GM19239 (cell line): ENCODE measurements around the gene YEATS2.

ENCODE experiments used
- DNase-seq: peaks from one replicate; pipeline ENCODE4 v3.0.0; 2011; ENCODE audit warnings: low spot score; ENCODE audit not compliant: insufficient read length
- FAIRE-seq: peaks from 2 replicates; lab custom pipeline; 2011; peaks lifted over from hg19 to GRCh38; lab: Jason Lieb, UNC

YEATS2 gene

GRCh38 chr3:183826448-183827250, 129.1 kb downstream of the YEATS2 start:
- FAIRE-seq (no peak), DNase-seq (no peak)

DNA sequence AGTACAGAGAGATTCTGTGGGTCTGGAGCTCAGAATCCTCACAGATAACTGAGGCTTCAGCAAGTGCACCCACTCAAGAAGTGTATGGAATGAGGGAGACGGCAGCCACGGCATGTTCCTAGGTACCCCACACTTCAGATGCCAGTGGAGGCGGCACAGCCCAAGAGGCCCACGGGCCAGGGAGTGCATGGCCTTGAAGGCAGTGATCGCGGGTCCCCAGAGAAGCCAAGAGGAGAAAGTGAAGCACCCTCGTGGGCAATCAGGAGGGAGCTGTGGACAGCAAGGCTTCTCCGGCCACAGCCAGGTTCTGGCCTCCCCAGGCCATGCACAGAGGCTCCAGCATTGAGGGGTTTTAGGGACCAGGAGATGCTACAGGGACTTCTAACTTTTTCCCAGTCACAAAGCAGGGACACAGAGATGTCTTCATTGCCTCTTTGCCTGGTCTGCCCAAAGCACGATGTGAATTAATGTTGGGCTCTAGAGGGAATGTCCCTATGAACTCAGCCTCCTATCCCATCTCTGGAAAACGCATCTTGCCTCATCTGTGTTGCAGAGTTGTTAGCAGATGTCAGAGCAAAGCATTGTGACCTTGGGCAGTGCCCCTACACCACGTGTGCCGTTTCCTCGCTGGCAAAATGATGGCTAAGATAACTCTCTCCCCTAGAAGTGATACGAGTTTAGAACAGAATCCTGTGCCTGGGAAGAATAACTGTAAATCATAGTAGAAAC, 130.4 kb downstream of the YEATS2 start:
- DNase-seq (no peak), FAIRE-seq (no peak)

GRCh38 chr3:183828538-183828870, 130.9 kb downstream of the YEATS2 start:
- DNase-seq (no peak), FAIRE-seq (no peak)

- FAIRE-seq = no peak
- no peak for DNase-seq
Measured at GRCh38 chr3:183829466-183829865, 131.9 kb downstream of the YEATS2 start.

DNA sequence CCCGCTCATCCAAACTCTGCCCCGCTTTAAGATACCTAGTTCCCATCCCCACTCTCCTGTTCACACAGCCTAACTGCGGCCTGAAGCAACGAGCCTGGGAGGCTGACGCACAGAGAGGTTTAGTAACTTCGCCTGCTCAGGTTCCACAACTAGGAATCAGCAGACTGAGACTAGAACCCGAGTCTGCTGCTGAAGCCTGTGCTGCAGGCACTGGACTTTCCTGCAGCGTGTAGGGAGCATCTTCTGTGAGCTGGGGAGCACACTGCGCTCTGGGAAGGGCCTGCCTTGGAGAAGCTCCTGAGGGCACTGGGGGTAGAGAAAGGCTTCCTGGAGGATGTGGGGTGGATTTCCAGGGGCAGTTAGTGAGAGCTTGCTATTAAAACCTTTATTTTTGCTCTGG, 132.6 kb downstream of the YEATS2 start:
- no peak for FAIRE-seq
- DNase-seq = no peak

GRCh38 chr3:183833516-183833915, 135.9 kb downstream of the YEATS2 start:
- no peak for FAIRE-seq
- DNase-seq = no peak

DNA sequence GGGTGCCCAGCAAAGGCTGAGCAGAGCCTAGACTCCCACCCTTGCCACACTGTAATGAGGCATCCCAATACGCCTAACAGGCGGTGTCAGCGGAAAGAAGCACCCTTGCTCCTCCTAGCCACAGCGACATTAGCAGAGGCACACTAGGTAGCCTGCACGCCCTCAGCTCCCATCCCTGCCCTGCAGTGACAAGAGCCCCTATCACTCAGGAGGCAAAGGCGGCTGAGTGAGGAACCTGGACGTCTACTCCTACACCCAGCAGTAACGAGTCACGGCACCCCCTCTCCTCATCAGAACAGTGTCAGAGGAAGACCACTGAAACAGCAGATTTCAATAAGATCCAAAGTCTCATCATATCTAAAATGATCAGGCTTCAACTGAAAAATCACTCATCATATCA, 139.8 kb downstream of the YEATS2 start:
- DNase-seq (no peak), FAIRE-seq (no peak)

DNA sequence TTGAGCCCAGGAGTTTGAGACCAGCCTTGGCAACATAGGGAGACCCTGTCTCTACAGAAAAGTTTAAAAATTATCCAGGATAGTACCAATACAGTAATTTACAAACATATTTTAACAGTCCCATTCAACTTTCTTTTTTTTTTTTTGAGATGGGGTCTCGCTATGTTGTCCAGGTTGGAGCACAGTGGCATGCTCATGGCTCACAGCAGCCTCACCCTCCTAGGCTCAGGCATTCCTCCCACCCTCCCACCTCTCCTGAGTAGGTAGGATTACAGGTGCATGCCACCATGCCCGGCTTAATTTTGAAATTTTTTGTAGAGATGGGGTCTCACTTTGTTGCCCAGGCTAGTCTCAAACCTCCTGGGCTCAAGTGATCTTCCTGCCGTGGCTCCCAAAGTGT, 140.3 kb downstream of the YEATS2 start:
- no peak for DNase-seq
- FAIRE-seq = no peak

GRCh38 chr3:183839751-183840150, 142.2 kb downstream of the YEATS2 start:
- FAIRE-seq (no peak), DNase-seq (no peak)

DNA sequence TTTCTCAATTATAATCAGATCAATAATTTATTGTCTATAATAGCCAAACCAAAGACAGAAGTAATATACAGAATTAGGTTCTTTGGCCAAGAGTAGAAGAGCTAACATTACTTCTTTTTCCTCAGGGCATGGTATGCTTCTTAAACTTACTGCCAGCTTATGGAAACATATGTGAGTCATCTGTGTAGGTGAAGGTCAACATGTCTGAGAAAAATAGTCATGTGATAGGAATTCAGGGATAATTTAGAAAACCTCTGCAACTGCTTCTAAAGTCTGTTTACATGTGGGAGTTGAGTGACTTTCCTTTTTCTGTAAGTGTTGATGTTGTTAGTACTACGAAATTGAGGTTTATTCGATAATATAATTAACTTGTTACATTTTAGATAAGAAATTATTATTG, 147.0 kb downstream of the YEATS2 start:
- FAIRE-seq (no peak), DNase-seq (no peak)

DNA sequence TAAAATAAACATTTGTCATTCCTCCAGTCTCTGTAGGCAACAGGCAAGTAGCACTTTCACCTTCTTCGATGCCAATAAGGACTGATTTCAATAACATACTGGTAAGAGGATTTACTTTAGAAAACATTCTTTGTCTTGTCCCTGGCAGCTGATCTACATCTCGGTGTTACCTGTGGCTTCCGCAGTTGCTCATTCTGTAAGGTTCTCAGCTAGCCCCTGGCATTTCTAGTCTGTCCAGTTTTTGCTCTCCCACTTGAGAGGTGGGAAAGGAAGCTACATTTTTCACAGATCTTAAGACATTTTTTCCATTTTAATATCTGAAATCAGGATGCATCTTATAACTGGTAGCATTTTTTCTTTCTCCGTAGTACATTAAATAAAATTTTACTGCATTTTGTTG, 147.5 kb downstream of the YEATS2 start:
- no peak for DNase-seq
- FAIRE-seq = no peak

DNA sequence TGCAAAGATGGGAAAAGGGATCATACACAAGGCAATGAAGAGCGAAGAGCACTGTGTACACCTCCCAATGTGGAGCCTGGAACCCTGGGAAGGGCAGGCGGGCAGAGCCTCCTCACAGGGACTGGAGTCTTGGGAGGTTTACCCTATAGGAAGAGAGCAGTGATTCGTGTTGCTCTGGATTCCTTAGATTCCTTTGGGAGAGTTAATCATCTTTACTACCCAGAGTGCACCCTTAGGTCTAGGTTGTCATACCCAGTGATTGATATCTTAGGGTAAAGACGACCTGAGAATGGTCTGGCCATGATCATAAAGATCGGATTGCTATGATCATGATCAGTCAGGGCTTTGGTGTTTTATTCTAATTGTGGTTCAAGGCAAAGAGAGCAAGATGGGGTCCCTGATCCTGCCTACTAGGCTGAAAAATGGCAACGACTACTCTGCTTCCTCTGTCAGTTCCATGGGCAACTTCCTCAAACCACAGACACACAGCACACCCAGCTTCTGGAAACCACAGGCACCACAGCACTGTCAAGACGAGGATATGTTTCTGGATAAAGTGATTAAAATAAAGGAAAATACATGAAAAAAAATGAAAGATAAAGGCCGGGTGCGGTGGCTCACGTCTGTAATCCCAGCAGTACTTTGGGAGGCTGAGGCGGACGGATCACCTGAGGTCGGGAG, 148.2 kb downstream of the YEATS2 start:
- DNase-seq (no peak), FAIRE-seq (no peak)

DNA sequence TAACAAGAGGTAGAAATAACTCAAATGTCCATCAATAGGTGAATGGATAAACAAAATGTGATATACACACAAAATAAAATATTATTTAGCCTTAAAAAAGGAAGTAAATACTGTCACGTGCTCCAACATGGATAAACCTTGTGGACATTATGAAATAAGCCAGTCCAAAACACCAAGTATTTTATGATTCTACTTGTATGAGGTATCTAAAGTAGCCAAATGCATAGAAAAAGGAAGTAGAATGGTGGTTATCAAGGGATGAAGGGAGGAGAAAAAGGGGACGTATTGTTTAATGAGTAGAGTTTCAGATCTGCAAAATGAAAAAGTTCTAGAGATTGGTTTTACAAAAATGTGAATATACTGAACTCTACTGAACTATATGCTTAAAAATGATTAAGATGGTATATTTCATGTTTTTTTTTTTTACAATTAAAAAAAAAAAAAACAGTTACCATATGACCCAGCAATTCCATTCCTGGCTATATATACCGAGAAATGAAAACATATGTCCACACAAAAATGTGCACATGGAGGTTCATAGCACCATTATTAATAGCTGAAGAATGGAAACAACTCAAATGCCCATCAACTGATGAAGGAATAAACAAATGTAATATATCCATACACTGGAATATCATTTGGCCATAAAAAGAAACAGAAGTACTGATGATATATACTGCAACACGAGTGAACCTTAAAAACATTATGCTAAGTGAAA, 156.9 kb downstream of the YEATS2 start:
- DNase-seq (no peak), FAIRE-seq (no peak)

GRCh38 chr3:183857863-183858262, 160.3 kb downstream of the YEATS2 start:
- no peak for FAIRE-seq

More at GRCh38 chr3:183857863-183858262, 160.3 kb downstream of the YEATS2 start:
- DNase-seq = no peak
